GM21825 (cell line): ENCODE results near the gene ITPRID1.

Experiments used
- ATAC-seq: cut with Tn5 transposase; IDR thresholded peaks from one replicate; pipeline ENCODE4 v1.9.1; 2021; ENCODE audit warnings: mild to moderate bottlenecking, moderate library complexity; ENCODE audit not compliant: unreplicated experiment

ITPRID1 gene

DNA sequence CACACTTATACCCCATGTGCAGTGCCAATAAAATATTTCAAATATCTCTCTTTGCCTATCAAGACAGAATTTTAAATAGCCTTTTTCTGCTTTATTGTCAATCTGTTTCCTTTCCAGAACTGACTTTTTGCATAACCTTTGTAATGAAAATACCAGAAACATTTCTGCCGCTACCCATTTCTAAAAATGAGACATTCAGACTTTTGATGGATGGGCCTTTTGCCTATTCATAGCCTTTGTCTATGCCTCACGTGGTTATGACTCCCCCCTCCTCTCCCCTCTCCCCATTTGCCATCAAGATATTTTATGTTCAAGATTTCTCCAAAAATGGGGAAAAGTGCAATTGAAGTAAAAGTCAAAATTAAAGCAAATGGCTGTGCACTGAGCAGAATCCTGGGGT is 179.0 kb downstream of the ITPRID1 start:
- no peak for ATAC-seq

DNA sequence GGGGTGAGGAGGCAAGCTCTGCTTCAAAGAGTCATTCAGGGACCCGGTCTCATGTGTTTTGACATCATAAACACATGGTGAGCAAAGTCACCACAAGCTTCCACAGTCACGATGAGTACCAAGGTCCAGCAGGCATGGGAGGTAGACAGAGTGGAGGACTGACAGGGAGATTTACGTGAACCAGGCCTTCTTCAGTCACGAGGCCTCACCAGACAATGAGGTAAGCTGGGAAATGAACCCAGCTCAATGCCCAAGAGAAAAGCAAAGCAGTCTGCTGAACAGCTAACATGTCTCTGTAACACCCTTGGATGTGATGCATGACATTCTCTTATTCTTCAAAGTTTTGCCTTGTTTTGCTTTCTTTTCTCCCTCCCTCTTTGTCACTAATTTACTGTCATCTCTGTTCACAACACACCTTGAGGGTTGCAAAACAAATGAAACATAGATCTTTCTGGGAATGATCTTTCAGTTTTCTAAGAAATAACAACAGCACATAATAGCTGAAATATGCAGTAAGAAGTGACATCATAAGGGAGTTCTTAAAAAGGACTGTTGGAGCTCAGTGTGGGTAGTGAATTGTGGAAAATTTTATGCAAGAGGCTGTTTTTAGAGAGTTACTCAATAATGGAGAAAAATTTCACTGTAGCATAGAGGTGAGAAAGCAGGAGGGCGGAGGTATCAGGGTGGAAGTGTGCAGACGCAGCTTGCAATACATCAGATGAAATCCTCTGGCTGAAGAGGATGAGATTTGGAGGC is 182.1 kb downstream of the ITPRID1 start:
- no peak for ATAC-seq

DNA sequence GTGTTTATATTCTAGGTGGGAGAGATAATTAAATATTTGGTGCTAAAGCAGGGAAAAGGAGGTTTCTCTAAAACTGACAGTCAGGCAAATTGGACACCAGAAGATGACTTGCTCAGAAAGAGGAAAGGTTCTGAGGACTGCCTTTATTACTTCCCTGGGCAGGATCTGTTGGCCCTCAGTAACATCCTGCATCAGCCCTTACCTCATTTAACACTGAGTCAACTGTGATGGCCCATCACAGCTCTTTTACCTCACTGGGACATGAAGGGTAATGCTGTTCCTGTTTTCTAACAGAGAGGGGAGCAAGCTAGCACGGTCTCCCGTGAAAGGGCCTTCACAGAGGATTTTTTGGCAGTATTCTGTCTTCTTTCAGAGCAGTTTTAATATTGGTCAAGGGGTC is 185.2 kb downstream of the ITPRID1 start:
- ATAC-seq, result no peak

DNA sequence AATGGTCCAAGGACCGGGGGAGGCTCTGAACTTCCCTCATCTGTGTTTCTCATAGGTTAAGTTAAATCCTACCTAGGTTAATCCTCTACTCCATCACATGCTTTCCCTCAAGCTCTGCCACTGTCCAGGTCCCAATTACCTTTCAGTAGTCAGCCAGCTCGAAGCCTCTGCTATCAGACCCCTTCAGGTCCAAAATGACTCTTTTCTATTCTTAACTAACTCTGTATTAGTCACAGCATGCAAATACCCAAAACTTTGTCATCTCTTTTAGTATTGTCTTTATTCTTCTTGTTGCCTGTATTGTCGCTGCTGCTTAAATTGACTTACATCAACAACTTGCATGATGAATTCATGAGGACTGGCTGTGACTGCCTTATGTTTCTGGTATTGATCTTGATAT is 188.5 kb downstream of the ITPRID1 start:
- ATAC-seq, result no peak

DNA sequence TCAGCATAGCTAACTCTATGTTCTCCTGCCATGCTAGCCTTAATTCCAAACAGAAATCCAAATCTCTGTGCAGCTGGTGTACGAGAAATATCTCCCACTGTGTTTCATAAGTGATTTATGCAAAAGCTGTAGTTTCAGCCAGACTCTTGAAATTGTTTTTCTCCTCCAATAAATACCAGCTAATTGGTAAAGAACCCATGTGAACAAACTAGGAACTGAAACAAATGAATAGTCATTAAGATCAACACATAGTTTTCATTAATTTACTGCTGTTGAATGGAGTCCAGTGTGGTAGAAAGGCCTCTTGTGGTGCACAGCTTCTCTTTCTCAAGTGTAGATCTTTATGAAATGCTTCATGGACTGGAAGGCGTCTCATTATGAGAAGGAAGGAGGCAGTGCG is 191.5 kb downstream of the ITPRID1 start:
- no peak for ATAC-seq

DNA sequence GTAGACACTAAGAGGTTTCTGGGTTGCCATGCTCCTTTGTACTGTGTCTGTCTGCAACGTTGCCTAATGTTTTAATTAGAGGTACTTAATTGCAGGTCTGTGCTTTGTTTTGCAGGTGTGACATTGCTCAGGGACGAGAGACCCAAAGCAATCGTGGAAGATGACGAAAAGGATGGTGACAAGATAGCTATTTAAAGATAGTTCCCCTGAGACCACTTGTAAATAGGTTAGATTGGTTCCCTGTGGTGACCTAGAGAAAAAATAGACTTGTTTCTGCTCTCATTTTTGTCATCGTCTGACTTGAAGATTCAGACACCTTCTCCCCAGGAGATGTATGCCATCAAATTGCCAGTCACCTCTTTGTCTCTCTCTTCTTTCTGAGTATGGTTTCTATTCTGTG is 193.2 kb downstream of the ITPRID1 start:
- ATAC-seq, result no peak
